Ovary (tissue), 3 donors: ENCODE results near the gene SPATA19.

Experiments
- CTCF ChIP-seq, 3 donors: fragments of 450-650 bp in 2 of 3; fragments of 200-600 bp in 1 of 3; IDR thresholded peaks; one replicate each; pipeline versions ENCODE4 v1.5.1 to v1.8.0; 2016 to 2022; ENCODE audit warnings: antibody characterized with exemption in 3 of 3, mild to moderate bottlenecking in 1 of 3
- POLR2A ChIP-seq: fragments of 450-650 bp; IDR thresholded peaks from one replicate; pipeline ENCODE4 v1.6.1; 2017; ENCODE audit warnings: antibody characterized with exemption, mild to moderate bottlenecking, moderate library complexity
- donor health status: DM: no; HTN: no; CAD: no.

- TF ChIP-seq POLR2A (no peak), CTCF (IDR thresholded peaks at IDR 0.05) (no peak)
These were observed 34.5 kb downstream of the SPATA19 start for GRCh38 chr11:133810766-133811165.
